Suppressor macrophage (primary cell): ENCODE results near the gene LMNB1.
A peak's percentile ranks its signal among the peaks of the same experiment; 100 is the strongest.
"Not testable (repeated sequence)": the region's sequence is repeated elsewhere in the genome, so short reads cannot be mapped to it uniquely, and the experiment has no call there.

ENCODE experiments used
- DNase-seq, 4 experiments: peaks; one replicate each; pipeline ENCODE4 v3.0.0-alpha.2; 2020 to 2022

The LMNB1 gene

DNA sequence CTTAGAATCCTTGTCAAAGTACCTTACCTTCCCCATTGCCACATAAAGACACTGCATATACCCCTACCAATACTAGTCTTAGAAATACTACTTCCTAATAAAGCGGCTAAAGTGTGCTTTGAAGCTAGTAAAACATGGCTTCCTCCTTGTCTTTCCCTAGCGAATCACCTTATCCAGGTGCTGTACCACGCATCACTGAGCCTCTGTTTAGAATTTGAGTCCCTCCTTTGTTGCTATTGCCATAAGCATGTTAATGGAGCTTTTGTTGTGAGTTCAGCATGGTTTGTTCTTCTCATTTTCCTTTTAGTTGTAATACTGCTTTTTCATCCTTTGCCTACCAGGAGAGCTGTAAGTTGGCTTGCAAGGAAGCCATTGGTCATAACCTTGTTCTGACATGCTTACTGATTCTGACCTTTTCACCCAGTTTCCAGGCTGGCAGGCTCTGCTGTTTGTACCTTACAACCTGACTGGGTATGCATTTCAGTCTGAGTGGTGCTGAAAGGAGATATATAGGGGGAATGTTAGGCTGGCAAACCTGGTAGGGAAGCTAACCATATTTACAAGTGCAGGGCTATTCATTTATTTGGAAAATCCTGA is 49.8 kb downstream of the LMNB1 start:
- no peak for DNase-seq

DNA sequence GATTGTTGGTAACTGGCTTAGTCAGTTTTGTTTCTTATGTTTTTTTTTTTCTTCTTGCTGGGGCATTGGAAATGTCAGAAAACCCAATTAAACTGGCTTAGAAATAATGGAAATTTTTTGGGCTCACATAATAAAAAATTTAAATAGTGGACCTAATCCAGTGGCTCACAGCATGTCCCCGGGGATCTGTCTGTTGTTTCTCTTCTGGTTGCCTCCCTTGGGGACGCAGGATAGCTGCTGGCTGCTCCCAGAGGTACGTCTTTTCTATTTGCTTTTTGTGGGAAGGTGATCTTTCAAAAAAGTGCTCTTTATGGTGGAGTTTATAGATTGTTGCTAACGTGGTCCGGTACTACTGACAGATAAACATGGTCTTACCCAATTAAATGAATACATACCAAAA is 52.2 kb downstream of the LMNB1 start:
- no peak for DNase-seq

DNA sequence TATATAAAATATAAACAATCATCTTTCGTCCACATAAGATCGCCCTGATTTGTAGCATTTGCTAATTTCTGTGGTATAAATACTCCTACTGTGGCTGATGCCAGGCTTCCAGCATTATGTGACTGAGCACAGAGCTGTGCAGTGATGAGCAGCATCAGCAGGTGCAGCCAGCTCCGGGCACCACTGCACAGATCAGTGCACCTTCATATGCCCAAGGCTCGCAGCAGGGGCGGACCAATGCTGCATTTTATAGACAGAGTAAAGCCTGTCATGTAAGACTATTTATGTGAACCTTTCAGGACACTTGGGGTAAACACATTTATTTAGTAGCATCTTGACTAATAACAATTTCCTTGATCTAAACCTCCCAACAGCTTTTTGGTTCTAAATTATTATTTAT is 53.1 kb downstream of the LMNB1 start:
- DNase-seq = no peak

DNA sequence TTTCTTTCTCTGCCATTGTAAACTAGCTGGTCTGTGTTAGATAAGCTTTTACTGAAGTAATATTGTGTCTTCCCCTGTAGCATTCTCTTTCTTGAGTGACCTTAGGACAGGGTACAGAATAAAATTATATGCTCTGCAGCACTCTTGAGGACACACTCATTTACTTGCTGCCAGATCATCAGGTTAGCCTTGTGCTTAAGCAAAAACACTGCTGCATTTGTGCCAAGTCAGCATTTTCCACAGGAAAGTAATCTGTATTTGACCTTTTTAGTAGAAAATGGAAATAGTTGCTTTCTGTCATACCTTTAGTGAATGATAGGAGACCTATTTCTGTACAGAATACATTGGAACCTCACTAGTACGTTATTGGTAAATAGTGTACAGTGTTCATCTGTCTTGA is 54.2 kb downstream of the LMNB1 start:
- no peak for DNase-seq

DNA sequence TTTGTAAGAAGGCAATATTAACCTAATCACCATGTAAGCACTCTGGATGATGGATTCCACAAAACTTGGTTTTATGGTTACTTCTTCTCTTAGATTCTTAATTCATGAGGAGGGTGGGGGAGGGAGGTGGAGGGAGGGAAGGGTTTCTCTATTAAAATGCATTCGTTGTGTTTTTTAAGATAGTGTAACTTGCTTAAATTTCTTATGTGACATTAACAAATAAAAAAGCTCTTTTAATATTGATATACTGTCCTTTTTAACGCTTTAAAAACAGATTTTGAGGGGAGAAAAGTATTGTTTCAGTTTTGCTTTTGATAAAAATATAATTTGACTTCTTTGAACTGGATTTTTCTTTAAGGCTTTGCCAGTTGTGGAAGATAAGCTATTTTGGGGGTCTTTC is 59.8 kb downstream of the LMNB1 start:
- no peak for DNase-seq

DNA sequence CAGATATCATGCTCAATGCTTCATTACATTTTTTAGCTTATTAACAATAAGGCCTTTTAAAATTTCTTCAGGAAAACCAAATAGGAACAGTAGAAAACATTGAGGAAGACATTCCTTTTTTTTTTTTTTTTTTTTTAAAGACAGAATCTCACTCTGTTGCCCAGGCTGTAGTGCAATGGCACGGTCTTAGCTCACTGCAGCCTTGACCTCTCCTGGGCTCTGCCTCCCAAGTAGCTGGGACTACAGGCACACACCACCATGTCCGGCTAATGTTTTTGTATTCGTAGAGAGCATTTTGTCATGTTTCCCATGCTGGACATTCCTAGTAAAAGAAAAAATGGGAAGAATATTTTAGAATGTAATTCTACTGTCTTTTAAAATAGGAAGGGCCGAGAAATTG is 60.3 kb downstream of the LMNB1 start:
- DNase-seq = no peak

DNA sequence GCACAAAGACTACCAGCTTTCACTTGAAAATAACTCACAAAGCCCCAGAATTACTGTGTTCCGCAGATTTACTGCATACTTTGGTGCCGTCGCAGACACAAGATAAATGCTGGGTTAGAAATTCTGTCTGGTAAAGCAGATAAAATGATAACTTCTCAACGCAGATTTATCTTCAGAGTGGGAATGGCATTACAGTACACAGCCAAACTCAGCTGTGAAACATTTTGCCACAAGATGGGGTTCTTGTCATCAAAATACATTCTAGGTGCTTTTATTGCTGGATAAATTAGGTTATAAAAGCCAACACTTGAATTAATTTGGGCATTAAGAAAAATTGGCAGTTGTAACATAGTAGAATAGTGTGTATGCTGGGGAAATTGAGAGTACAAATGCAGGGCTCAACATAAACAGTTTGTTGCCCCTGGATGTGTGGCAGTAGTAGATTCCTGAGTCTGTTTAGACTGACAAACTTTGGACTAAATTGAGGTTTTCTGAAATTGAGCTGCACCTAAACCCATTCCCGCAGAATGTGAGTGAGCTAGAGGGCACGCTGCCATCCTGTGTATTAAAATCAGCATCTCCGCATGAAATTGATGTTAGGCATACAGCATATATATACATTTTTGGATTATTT is 61.1 kb downstream of the LMNB1 start:
- DNase-seq = peak in 2 of 4 experiments; percentile 16 to 23

DNA sequence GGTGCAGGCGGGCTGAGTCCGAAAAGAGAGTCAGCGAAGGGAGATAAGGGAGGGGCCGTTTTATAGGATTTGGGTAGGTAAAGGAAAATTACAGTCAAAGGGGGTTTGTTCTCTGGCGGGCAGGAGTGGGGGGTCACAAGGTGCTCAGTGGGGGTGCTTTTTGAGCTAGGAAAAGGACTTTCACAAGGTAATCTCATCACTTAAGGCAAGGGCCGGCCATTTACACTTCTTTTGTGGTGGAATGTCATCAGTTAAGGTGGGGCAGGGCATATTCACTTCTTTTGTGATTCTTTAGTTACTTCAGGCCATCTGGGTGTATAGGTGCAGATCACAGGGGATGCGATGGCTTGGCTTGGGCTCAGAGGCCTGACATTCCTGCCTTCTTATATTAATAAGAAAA is 62.5 kb downstream of the LMNB1 start:
- not testable (repeated sequence) for DNase-seq

DNA sequence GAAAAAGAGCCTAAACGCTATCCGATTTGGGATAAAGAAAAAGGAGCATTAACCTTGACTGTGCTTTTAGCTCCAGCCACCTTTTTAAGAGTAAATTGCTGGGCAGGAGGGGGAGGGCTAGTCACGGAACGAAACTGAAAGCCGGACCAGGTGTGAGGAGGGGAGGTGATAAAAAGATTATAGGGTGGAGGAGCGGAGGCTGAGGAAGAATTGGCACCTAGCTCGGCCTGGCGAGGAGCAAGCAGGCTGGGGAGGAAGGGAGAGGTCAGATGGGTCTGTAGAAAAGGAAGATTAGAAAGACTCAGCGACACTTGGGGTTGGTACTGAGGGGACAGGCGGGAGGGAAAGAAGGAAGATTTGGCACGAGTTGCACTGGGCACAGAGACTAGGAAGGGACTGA is 66.4 kb downstream of the LMNB1 start:
- not testable (repeated sequence) for DNase-seq

DNA sequence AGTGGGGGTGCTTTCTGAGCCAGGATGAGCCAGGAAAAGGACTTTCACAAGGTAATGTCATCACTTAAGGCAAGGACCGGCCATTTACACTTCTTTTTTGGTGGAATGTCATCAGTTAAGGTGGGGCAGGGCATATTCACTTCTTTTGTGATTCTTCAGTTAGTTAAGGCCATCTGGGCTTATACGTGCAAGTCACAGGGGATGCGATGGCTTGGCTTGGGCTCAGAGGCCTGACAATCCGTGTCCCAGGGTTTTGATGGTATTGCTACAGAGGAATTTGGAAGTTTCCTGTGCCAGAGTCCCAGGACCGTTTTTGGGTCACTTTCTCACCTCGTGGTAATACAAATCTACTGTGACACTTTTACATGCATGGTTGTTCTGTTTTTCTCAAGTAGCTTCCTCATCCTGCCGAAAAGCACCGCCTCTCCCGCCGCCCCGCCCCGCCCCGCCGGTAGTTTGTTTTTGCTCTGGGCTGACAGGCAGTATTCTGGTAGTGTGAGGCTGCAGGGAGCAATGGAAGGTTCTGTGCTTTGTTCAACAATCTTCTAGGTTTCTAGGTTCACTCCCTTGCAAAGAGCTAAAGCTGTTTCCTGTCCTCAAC is 68.6 kb downstream of the LMNB1 start:
- peak; percentile 53 to 84 (median 72) for DNase-seq

DNA sequence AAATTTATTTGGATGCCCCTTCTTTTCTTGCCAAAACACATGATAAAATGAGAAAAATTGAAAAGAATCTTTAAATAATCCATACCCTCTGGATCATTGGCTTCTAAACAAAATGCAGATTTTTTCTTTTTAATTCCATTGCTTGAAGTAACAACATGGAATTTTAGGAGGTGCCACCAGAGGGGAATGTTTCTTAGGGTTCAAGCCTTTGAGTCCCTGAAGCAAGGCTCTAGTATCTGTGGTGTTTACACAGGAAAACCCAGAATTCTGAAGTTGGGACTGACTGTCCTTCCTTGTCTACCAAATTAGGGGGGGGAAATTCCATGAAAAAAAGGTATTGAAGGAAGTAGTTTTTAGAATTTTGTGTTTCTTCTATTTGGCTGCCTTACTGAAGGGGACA is 69.4 kb downstream of the LMNB1 start:
- DNase-seq = no peak

DNA sequence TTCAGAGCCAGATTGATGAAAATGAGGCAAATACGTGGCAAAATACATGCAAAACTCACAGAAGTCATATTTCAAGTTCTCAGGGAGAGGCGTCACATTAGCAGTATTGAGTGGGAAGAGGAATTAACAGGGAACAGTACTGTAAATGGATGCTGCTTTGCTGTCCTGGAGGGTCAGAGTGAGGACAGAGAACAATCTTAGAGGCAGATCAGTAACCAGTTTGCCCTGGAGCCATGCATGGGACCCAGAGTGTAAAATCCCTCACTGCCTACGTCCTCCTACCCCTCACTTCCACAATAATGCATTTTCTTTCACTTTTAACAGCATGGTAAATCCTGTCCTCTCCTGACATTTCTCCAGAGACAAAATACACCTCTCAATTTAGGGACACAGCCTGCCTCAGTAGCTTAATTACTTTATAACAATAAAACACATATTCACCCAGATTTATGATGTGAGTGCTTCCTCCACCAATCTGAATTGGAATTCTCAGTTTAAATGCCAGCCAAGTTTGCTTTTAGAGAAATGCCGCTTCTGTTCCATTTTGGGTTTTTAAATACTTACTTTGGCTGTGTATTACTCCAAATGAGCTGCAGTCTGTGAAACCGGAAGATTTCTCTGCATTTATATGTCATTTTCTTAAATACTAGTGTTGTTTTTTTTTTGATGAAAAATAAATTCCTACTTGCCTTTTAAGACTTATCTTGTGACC is 70.0 kb downstream of the LMNB1 start:
- DNase-seq = peak in 1 of 4 experiments; percentile 6

DNA sequence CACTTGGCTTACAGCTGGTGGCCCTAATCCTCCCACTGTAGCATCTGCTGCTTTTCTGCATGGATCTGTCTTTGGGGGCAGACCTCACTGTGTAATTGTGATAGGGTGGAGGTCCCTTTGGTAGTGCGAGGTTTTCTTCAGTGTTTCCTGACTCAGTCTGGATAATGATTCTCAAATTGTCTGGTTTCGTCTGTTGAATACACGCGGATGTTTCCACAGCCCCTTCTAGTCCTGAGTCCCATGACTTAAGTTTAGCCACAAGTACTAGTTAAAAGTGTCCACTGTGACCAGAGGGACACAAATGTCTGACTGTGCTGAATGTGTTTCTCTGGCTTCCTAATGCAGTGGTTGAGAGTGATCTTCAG is 70.5 kb downstream of the LMNB1 start:
- no peak for DNase-seq

DNA sequence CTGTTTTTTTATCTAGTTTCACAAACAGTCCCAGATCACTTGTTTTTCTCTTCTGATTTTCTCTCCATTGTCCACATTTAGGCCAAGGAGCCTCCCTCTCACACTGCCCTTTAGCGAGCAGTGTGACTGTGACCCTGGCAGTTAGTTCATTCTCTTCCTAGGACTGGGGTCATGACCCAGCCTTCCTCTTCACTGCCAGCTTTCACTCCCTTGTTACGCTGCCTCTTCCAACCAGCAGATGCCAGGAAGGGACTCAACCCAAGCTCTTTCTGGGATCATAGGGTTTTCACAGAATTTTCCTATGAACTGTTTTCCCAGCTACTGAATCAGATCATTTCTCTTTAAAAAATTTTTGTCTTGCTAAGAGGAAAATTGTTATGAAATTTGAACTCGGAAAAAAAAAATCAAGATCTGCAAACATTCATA is 70.9 kb downstream of the LMNB1 start:
- peak in 1 of 4 experiments; percentile 8 for DNase-seq

DNA sequence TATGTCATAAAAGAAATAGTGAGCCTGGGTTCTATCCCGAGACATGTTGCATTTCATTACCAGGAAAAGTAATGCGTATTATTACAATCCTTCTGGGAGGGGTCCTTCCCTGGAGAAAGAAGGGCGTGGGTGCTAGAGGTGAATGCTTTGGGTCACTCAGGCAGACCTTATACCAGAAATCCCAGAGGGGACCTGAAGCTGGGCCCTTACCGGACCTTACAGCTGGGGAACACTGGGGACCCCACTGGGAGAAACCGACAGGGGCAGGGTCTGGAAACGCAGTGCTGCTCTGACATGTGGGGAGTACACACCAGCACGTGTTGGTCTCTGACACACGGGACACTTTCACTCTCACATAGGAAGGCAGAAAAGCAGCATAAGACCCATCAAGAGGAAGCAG is 71.3 kb downstream of the LMNB1 start:
- no peak for DNase-seq

DNA sequence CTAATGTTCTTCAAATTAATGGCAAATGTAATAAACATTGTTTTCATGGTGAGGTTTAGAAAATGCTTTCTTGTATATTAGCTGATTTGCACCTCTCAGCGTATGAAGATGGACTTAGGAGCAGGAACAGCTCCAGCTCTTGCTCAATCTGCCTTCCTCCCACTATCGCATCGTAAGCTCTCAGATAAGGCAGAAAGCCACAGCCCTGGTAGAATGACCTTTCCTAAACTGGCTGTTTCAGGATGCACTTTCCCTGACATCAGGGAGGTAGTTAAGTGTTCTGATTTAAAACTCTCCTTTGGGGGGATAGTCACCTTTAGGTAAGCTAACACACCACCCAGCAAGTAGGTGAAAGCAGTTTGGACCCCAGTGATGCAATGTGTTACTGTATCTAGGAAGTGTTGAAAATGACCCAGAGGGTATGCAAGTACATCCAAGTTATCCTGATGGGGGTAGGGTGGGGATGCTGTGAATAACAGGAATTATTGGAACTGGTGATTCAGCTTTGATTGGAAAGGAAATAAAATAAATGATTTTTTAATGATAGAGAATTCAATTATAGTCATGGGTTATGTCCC is 72.3 kb downstream of the LMNB1 start:
- peak; percentile 13 to 55 (median 46) for DNase-seq

DNA sequence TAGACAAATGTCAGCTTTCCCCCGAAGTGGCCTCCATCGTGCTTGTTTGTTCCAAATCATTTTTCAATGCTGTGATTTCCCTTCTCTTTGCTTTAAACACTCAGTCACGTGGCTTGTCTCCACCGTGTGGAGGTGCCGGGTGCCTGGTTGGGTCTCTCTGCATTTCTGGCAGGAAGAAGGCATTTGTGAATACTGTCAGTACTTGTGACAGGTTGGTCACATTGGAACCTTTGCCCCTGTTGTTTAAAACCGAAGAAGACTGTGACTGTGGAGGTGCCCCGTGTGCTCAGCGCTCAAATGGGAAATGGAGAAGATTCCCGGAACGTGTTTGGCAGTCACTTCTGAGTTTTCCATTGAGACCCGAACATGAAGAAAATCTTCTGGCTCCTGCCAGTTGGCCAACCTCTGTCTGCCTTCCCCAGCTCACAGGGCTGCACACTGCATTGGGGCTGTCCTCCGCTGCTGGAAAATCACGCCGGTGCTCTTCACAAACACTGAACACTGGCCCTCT is 74.6 kb downstream of the LMNB1 start:
- DNase-seq = no peak

DNA sequence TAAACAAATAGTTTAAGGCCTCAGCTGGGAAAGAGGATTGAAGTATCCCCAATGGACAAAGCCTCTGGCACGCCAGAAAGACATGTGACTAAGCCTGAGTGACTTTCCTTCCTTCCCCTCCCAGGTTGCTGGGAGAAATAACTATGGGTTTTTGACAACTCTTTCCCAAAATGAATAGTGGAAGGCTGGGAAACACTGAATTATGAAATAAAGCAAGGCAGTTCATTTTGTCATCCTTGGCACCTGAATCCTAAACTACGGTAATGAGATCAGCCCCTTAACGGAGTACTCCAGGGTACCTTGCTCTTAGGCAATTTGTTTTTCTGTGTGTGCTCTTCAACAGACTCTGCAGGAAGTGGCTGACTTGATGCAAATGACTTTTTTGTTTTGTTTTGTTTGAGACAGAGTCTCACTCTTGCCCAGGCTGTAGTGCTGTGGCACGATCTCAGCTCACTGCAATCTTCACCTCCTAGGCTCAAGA is 75.2 kb downstream of the LMNB1 start:
- DNase-seq = no peak

DNA sequence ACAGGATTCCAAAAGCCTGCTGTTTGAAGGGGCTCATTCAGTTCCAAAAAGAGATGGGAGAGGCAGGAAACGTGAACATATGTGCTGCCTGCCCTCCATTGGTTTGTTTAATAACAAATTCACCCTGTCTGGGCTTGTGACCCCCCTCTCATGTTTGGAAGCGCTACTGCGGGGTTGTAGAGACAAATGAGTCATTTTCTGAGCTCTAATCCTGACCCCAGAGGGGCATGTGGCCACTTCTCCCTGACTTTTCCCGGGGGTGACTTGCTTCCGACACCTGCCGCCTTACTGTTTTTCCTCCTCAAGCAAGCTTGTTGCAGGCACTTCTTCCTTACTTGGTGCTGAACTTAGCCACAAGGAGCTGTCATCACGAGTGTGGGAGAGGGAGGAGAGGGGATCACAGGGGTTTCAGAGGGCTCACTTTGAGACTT is 75.9 kb downstream of the LMNB1 start:
- DNase-seq = no peak

DNA sequence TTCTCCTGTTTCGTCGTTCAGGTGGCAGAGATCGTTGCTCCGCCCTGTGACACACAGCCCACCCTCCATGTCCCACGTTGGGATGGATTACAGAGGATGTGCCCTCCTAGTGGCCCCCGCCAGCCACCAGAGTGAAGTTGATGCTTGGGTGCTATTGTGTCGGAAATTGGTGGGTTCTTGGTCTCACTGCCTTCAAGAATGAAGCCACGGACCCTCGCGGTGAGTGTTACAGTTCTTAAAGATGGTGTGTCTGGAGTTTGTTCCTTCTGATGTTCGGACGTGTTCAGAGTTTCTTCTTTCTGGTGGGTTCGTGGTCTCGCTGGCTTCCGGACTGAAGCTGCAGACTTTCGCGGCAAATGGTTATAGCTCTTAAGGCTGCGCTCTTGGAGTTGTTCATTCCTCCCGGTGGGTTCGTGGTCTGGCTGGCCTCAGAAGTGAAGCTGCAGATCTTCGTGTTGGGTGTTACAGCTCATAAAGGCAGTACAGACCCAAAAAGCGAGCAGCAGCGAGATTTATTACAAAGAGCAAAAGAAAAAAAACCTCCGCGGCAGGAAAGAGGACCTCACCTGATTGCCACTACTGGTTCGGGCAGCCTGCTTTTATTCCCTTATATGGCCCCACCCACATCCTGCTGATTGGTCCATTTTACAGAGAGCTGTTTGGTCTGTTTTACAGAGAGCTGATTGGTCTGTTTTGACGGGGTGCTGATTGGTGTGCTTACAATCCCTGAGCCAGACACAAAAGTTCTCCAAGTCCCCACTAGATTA is 76.8 kb downstream of the LMNB1 start:
- not testable (repeated sequence) for DNase-seq

DNA sequence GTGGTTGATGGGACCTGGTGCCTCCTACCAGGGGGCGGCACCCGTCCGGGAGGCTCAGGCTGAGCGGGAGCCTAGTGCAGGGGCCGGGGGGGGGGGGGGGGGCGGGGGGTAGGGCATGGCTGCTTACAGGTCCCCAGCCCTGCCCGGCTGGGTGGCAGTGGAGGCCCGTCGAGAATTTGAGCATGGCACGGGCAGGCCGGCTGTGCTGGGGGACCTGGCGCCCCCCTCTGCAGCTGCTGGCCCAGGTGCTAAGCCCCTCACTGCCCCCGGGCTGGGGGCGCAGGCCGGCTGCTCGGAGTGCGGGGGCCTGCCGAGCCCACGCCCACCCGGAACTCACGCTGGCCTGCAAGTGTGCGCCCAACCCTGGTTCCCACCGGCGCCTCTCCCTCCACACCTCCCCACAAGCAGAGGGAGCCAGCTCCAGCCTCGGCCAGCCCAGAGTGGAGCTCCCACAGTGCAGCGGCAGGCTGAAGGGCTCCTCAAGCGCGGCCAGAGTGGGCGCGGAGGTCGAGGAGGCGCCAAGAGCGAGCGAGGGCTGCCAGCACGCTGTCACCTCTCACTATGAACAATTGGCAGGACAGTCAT is 77.7 kb downstream of the LMNB1 start:
- no peak for DNase-seq

DNA sequence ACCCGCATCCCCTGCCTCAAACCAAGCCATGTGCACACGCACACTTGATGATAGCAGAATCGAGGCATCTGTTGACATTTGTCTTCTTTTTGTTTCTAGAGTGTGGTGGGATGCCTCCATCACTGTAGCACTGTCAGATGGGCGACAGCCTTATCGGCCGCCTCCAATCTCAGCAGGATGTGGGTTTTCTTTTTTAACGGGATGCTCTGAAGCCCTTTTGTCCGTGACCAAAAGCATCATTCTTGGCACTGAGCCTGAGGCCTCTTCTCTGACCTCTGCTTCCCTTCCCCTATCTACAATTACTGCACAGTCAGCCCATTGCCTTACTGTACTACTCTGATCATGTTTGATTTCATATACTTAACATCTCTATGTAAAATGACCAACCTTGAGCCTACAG is 78.3 kb downstream of the LMNB1 start:
- DNase-seq = no peak
